ENCODE results near the gene ATP6V1B1.
A peak's percentile ranks its signal among the peaks of the same experiment; 100 is the strongest.

Gene ATP6V1B1

GRCh38 chr2:70947556-70948184, 12.0 kb downstream of the ATP6V1B1 start:
- H3K4me3 ChIP-seq (ENCODE audit: low read length): peak overlapping the region; percentile 83
- H3K4me2 ChIP-seq (ENCODE audit: low read length): peak overlapping the region; percentile 81
- peaks cover 14% of the 10 kb centered on the region for H3K4me1 ChIP-seq (ENCODE audit: low read length)
- H3K9ac ChIP-seq (ENCODE audit: low read length): peak overlapping the region; percentile 66
- no peaks in the 10 kb centered on the region for H4K20me1 ChIP-seq (ENCODE audit: insufficient read depth, low read length)
- no peaks in the 10 kb centered on the region for H3K36me3 ChIP-seq (replicated peaks; ENCODE audit: low read depth, low read length)
- H3K27me3 ChIP-seq (ENCODE audit: low read depth, low read length): peaks cover 7% of the 10 kb centered on the region; the same call in 1 of the 2 replicates
- no peak overlapping the region for H3K27ac ChIP-seq (ENCODE audit: low read length)
- H2AFZ ChIP-seq (ENCODE audit: low read depth, low read length): peak overlapping the region; percentile 97
- H3K79me2 ChIP-seq (ENCODE audit: low read length): no peaks in the 10 kb centered on the region
- H3K9me3 ChIP-seq (ENCODE audit: insufficient read depth, low read length): no peaks in the 10 kb centered on the region
- TF ChIP-seq CTCF (IDR thresholded peaks at IDR 0.05; ENCODE audit: low read depth, low read length): no peak
- TF ChIP-seq EZH2phosphoT487 (IDR thresholded peaks at IDR 0.05; ENCODE audit: low read depth): no peak

DNA sequence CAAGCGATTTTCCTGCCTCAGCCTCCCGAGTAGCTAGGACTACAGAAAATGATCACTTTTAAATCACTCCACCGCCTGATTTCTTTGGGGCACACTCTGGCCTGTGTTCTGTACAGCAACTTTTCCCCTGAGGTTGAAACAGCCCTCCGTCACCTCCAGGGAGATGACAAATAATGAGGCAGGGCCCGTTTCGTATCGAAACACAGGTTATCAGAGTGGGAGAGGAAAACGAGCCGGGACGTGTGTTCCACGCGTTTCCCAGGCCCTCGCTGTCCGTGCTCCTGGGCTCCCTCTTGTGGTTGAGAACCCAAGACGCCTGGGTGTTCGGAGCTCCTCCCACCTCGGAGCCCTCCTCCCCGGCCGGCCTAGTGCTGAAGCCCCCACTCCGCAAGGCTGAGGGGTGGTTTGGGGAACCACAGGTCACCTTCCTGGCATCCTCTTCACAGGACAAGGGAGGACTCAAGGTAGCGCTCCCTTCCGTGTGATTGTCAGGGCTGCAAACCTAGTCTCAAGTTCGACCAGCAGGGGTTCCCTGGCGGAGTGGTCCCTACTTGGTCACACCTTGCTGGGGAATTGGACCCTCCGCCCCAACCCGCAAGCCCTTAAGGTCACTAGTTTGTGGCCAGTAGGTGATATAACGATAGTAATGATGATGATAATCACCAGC, 12.8 kb downstream of the ATP6V1B1 start:
- Histone ChIP-seq H3K4me2 (ENCODE audit: low read length) (peak overlapping the region; percentile 81), H3K27me3 (ENCODE audit: low read depth, low read length) (peaks cover 14% of the 10 kb centered on the region), H3K36me3 (replicated peaks; ENCODE audit: low read depth, low read length) (no peaks in the 10 kb centered on the region), H3K4me1 (ENCODE audit: low read length) (peaks cover 14% of the 10 kb centered on the region), H3K9me3 (ENCODE audit: insufficient read depth, low read length) (no peaks in the 10 kb centered on the region), H3K4me3 (ENCODE audit: low read length) (peak overlapping the region; percentile 83), H3K27ac (ENCODE audit: low read length) (no peak overlapping the region), H2AFZ (ENCODE audit: low read depth, low read length) (peak overlapping the region; percentile 97), H3K79me2 (ENCODE audit: low read length) (no peaks in the 10 kb centered on the region), H3K9ac (ENCODE audit: low read length) (peak overlapping the region; percentile 66), H4K20me1 (ENCODE audit: insufficient read depth, low read length) (no peaks in the 10 kb centered on the region)
- TF ChIP-seq CTCF (IDR thresholded peaks at IDR 0.05; ENCODE audit: low read depth, low read length) (peak; percentile 81), EZH2phosphoT487 (IDR thresholded peaks at IDR 0.05; ENCODE audit: low read depth) (no peak)

GRCh38 chr2:70949086-70949485, 13.4 kb downstream of the ATP6V1B1 start:
- Histone ChIP-seq H3K27ac (ENCODE audit: low read length) (no peak overlapping the region), H3K9me3 (ENCODE audit: insufficient read depth, low read length) (no peaks in the 10 kb centered on the region), H4K20me1 (ENCODE audit: insufficient read depth, low read length) (no peaks in the 10 kb centered on the region), H2AFZ (ENCODE audit: low read depth, low read length) (peak overlapping the region; percentile 97), H3K9ac (ENCODE audit: low read length) (no peak overlapping the region), H3K4me1 (ENCODE audit: low read length) (peaks cover 14% of the 10 kb centered on the region), H3K4me2 (ENCODE audit: low read length) (peak overlapping the region; percentile 81), H3K36me3 (replicated peaks; ENCODE audit: low read depth, low read length) (no peaks in the 10 kb centered on the region), H3K79me2 (ENCODE audit: low read length) (no peaks in the 10 kb centered on the region), H3K4me3 (ENCODE audit: low read length) (peak overlapping the region; percentile 83), H3K27me3 (ENCODE audit: low read depth, low read length) (peaks cover 17% of the 10 kb centered on the region)
- TF ChIP-seq CTCF (IDR thresholded peaks at IDR 0.05; ENCODE audit: low read depth, low read length): no peak
- no peak for TF ChIP-seq EZH2phosphoT487 (IDR thresholded peaks at IDR 0.05; ENCODE audit: low read depth)

GRCh38 chr2:70954886-70955285, 19.2 kb downstream of the ATP6V1B1 start:
- Histone ChIP-seq H4K20me1 (ENCODE audit: insufficient read depth, low read length) (no peaks in the 10 kb centered on the region), H3K9me3 (ENCODE audit: insufficient read depth, low read length) (no peaks in the 10 kb centered on the region), H2AFZ (ENCODE audit: low read depth, low read length) (no peak overlapping the region), H3K79me2 (ENCODE audit: low read length) (no peaks in the 10 kb centered on the region), H3K4me1 (ENCODE audit: low read length) (no peaks in the 10 kb centered on the region), H3K4me2 (ENCODE audit: low read length) (no peak overlapping the region), H3K27ac (ENCODE audit: low read length) (no peak overlapping the region), H3K36me3 (replicated peaks; ENCODE audit: low read depth, low read length) (no peaks in the 10 kb centered on the region), H3K4me3 (ENCODE audit: low read length) (no peak overlapping the region), H3K9ac (ENCODE audit: low read length) (no peak overlapping the region), H3K27me3 (ENCODE audit: low read depth, low read length) (peaks cover 32% of the 10 kb centered on the region)
- TF ChIP-seq EZH2phosphoT487 (IDR thresholded peaks at IDR 0.05; ENCODE audit: low read depth) (no peak), CTCF (IDR thresholded peaks at IDR 0.05; ENCODE audit: low read depth, low read length) (no peak)

Measured in OCI-LY3 (cell line).